ENCODE results near the gene PDIA5.

DNA sequence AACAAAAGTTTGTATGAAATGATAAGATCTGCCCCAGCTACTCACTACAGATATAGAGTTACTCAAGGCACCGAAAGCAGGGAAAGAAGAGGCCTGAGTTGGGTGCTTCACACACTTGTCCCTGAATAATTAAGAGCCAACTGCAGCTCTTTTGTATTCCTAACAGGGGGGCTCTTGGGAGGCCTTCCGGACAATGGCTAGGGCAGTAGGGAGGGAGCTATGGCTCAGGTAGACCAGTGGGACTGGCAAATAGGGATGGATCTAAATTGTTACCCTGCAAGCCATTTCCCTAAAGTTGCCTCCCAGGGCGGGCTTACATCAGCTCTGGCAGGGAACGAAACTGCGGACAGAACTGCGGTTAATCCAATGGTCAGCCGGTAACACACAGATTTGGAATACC, 45.4 kb upstream of the PDIA5 start:
- TF ChIP-seq POLR2AphosphoS5 (IDR thresholded peaks at IDR 0.05) = no peak
- TF ChIP-seq EZH2 (IDR thresholded peaks at IDR 0.05; ENCODE audit: borderline replicate concordance, insufficient read depth, low read length, poor library complexity, severe bottlenecking) = no peak
- no peak for TF ChIP-seq CTCF (IDR thresholded peaks at IDR 0.05; ENCODE audit: poor library complexity, severe bottlenecking)
- TF ChIP-seq TAF1 (IDR thresholded peaks at IDR 0.05; ENCODE audit: low read depth) = no peak
- TF ChIP-seq, protein P1, sequence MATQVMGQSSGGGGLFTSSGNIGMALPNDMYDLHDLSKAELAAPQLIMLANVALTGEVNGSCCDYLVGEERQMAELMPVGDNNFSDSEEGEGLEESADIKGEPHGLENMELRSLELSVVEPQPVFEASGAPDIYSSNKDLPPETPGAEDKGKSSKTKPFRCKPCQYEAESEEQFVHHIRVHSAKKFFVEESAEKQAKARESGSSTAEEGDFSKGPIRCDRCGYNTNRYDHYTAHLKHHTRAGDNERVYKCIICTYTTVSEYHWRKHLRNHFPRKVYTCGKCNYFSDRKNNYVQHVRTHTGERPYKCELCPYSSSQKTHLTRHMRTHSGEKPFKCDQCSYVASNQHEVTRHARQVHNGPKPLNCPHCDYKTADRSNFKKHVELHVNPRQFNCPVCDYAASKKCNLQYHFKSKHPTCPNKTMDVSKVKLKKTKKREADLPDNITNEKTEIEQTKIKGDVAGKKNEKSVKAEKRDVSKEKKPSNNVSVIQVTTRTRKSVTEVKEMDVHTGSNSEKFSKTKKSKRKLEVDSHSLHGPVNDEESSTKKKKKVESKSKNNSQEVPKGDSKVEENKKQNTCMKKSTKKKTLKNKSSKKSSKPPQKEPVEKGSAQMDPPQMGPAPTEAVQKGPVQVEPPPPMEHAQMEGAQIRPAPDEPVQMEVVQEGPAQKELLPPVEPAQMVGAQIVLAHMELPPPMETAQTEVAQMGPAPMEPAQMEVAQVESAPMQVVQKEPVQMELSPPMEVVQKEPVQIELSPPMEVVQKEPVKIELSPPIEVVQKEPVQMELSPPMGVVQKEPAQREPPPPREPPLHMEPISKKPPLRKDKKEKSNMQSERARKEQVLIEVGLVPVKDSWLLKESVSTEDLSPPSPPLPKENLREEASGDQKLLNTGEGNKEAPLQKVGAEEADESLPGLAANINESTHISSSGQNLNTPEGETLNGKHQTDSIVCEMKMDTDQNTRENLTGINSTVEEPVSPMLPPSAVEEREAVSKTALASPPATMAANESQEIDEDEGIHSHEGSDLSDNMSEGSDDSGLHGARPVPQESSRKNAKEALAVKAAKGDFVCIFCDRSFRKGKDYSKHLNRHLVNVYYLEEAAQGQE (IDR thresholded peaks at IDR 0.05; ENCODE audit: borderline replicate concordance) = no peak
- no peak for TF ChIP-seq RAD21 (conservative IDR thresholded peaks at IDR 0.05)
- no peak for TF ChIP-seq SMC3 (conservative IDR thresholded peaks at IDR 0.05; ENCODE audit: poor library complexity)
- no peak for TF ChIP-seq EP300 (conservative IDR thresholded peaks at IDR 0.05; ENCODE audit: poor library complexity, severe bottlenecking)
